ENCODE results near the gene LYZL2.
"Not testable (repeated sequence)": the region's sequence is repeated elsewhere in the genome, so short reads cannot be mapped to it uniquely, and the experiment has no call there.

GRCh38 chr10:30673262-30673661, 43.7 kb upstream of the LYZL2 start:
- not testable (repeated sequence) for TF ChIP-seq POLR2A (IDR thresholded peaks at IDR 0.05; ENCODE audit: low read length); GATA1 (IDR thresholded peaks at IDR 0.05; ENCODE audit: low read depth, low read length)
